GM23338 (cell line): ENCODE data around the gene PPME1. TPM values are rescaled to one million over a fixed set of nuclear protein-coding genes. Genes with fewer than 3 reads are reported as not detected.

Source experiments
- ATAC-seq: fragments of 200-7000 bp; cut with Tn5 transposase; 3 replicates; pipeline ENCODE4 v1.9.1; 2020
- DNase-seq: peaks from one replicate; pipeline ENCODE4 v3.0.0-alpha.2; 2015; ENCODE audit warnings: low spot score
- H2AFZ ChIP-seq: fragments of 200-600 bp; sonication (generic); 2 replicates; pipeline ENCODE4 v1.8.0; 2016; ENCODE audit warnings: antibody characterized with exemption, mild to moderate bottlenecking, moderate library complexity
- H3F3A ChIP-seq: fragments of 200-600 bp; sonication (generic); replicated peaks from 2 replicates; pipeline ENCODE4 v1.8.0; 2017; ENCODE audit warnings: antibody characterized with exemption, mixed run types, low read depth
- H3K27ac ChIP-seq: fragments of 200-600 bp; sonication (generic); 2 replicates; pipeline ENCODE4 v1.6.1; 2016; ENCODE audit warnings: low read depth
- H3K27me3 ChIP-seq: fragments of 200-600 bp; sonication (generic); 2 replicates; pipeline ENCODE4 v1.8.0; 2016; ENCODE audit warnings: mild to moderate bottlenecking, mixed run types, moderate library complexity; ENCODE audit not compliant: insufficient read depth
- H3K36me3 ChIP-seq: fragments of 200-600 bp; sonication (generic); 2 replicates; pipeline ENCODE4 v1.8.0; 2016; ENCODE audit warnings: mild to moderate bottlenecking; ENCODE audit not compliant: insufficient read depth
- H3K4me1 ChIP-seq: fragments of 200-600 bp; sonication (generic); 2 replicates; pipeline ENCODE4 v1.8.0; 2016; ENCODE audit warnings: mild to moderate bottlenecking, moderate library complexity; ENCODE audit not compliant: insufficient read depth
- H3K4me2 ChIP-seq: fragments of 200-600 bp; sonication (generic); 2 replicates; pipeline ENCODE4 v1.7.1; 2017; ENCODE audit warnings: mixed run types
- H3K4me3 ChIP-seq: fragments of 200-600 bp; sonication (generic); 2 replicates; pipeline ENCODE4 v1.6.1; 2016; ENCODE audit warnings: mixed run types
- H3K79me2 ChIP-seq: fragments of 200-600 bp; sonication (generic); replicated peaks from 2 replicates; pipeline ENCODE4 v1.8.0; 2017; ENCODE audit warnings: mild to moderate bottlenecking; ENCODE audit not compliant: insufficient read depth
- H3K9me2 ChIP-seq: fragments of 200-600 bp; sonication (generic); 2 replicates; pipeline ENCODE4 v1.8.0; 2017; ENCODE audit not compliant: insufficient read depth
- H4K20me1 ChIP-seq: fragments of 200-600 bp; sonication (generic); replicated peaks from 2 replicates; pipeline ENCODE4 v1.8.0; 2017; ENCODE audit warnings: mild to moderate bottlenecking; ENCODE audit not compliant: insufficient read depth
- H3K27ac Mint-ChIP-seq: 2 replicates; pipeline ENCODE4 v1.8.0; 2020; ENCODE audit warnings: inconsistent platforms, mild to moderate bottlenecking, moderate library complexity, mixed read lengths
- H3K27me3 Mint-ChIP-seq: 3 replicates; pipeline ENCODE4 v1.8.0; 2022; ENCODE audit warnings: low read depth, mild to moderate bottlenecking, moderate library complexity, mixed read lengths, inconsistent platforms; ENCODE audit not compliant: insufficient read depth, poor library complexity
- H3K36me3 Mint-ChIP-seq: 3 replicates; pipeline ENCODE4 v1.8.0; 2021; ENCODE audit warnings: low read depth, mild to moderate bottlenecking, inconsistent platforms, moderate library complexity, mixed read lengths
- H3K4me1 Mint-ChIP-seq: 3 replicates; pipeline ENCODE4 v1.8.0; 2020; ENCODE audit warnings: mild to moderate bottlenecking, inconsistent platforms, mixed read lengths
- H3K4me3 Mint-ChIP-seq: 3 replicates; pipeline ENCODE4 v1.8.0; 2021; ENCODE audit warnings: moderate library complexity, mild to moderate bottlenecking, inconsistent platforms, mixed read lengths
- H3K9me3 Mint-ChIP-seq: 3 replicates; pipeline ENCODE4 v1.8.0; 2020; ENCODE audit warnings: moderate library complexity, mild to moderate bottlenecking, inconsistent platforms, mixed read lengths
- CREB1 ChIP-seq: fragments of 250-450 bp; sonication (Bioruptor Pico); IDR thresholded peaks from 2 replicates; pipeline ENCODE4 v1.5.0; 2020; ENCODE audit warnings: low read depth, mild to moderate bottlenecking, moderate library complexity
- EZH2 ChIP-seq: fragments of 200-600 bp; sonication (generic); IDR thresholded peaks from one replicate; pipeline ENCODE4 v1.8.0; 2017; ENCODE audit warnings: antibody characterized with exemption, mild to moderate bottlenecking, low read depth; ENCODE audit not compliant: unreplicated experiment
- EZH2phosphoT487 ChIP-seq: fragments of 200-600 bp; sonication (generic); IDR thresholded peaks from one replicate; pipeline ENCODE4 v1.8.1; 2018; ENCODE audit warnings: antibody characterized with exemption; ENCODE audit not compliant: unreplicated experiment
- JUNB ChIP-seq: IDR thresholded peaks from one replicate; pipeline ENCODE4 v1.6.1; 2016; ENCODE audit warnings: antibody characterized with exemption; ENCODE audit not compliant: unreplicated experiment
- STAT1 ChIP-seq: IDR thresholded peaks from one replicate; pipeline ENCODE4 v1.6.1; 2016; ENCODE audit warnings: antibody characterized with exemption; ENCODE audit not compliant: unreplicated experiment
- ZNF114 ChIP-seq: fragments of 250-450 bp; sonication (Bioruptor Pico); IDR thresholded peaks from 2 replicates; pipeline ENCODE4 v1.5.0; 2020; ENCODE audit warnings: mild to moderate bottlenecking, moderate library complexity
- polyA plus RNA-seq: library from polyadenylated mRNA; unstranded; fragments of >200 nt; fragmentation: Nextera tagmentation; extraction: Ambion mirVana; gene quantifications from 2 replicates; pipeline ENCODE4 v1.2.1, GENCODE V29; 2016
- total RNA-seq: library from RNA; depleted of rRNA; stranded (reverse); fragments of >200 nt; shearing (Covaris generic); gene quantifications from 2 replicates; pipeline ENCODE4 v1.2.3, GENCODE V29; 2014
- TF ChIP-seq, protein P1 (sequence below): IDR thresholded peaks from one replicate; pipeline ENCODE4 v1.6.1; 2018; ENCODE audit warnings: antibody characterized with exemption; ENCODE audit not compliant: unreplicated experiment
- TF ChIP-seq, protein P2 (sequence below), 2 experiments: fragments of 200-600 bp in 1 of 2; sonication (generic) in 1 of 2; conservative IDR thresholded peaks; 2 replicates each; pipeline versions ENCODE4 v1.5.1 to v1.6.1; 2016 to 2017; ENCODE audit warnings: antibody characterized with exemption in 2 of 2, low read depth in 2 of 2, mild to moderate bottlenecking in 2 of 2, moderate library complexity in 1 of 2
- TF ChIP-seq, protein P3 (sequence below): IDR thresholded peaks from 2 replicates; pipeline ENCODE4 v1.6.1; 2016; ENCODE audit warnings: antibody characterized with exemption

The PPME1 gene
- total and polyA plus RNA-seq, 2 experiments from 2014 or later, result 32.1 to 37.2 TPM

DNA sequence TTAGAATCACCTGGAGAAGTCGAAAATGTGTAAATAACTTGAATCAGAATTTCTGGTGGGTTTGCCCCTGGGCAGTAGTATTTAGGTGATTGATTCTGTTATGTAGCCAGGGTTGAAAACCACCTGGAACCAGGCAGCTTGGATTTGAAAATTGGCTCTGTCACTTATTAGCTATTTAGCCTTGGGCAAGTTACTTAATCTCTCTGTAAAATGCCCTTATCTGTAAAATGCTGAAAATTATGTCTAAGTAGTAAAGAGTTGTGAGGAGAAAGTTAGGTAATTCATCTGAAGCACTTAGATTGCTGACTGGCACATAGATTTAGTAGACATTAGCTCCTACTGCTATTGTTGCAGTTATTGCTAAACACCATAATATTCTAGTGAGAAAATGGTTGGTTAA, 49.3 kb downstream of the PPME1 start:
- Histone ChIP-seq H3K9me2 (no peaks in the 10 kb centered on the region), H3K27me3 (no peaks in the 10 kb centered on the region), H3K79me2 (no peaks in the 10 kb centered on the region), H3K36me3 (no peaks in the 10 kb centered on the region), H3K4me1 (no peaks in the 10 kb centered on the region), H2AFZ (no peak overlapping the region), H3K27ac (no peak overlapping the region), H3F3A (no peaks in the 10 kb centered on the region), H3K4me2 (no peak overlapping the region), H4K20me1 (no peaks in the 10 kb centered on the region), H3K4me3 (no peak overlapping the region)
- no peak for TF ChIP-seq EZH2phosphoT487
- no peak for TF ChIP-seq ZNF114 (CRISPR knock-in tag)
- TF ChIP-seq EZH2, result no peak
- no peak for TF ChIP-seq JUNB
- peaks cover 2% of the 10 kb centered on the region; the same call in 2 of the 3 replicates for H3K4me1 Mint-ChIP-seq
- H3K36me3 Mint-ChIP-seq, result peaks cover 12% of the 10 kb centered on the region; the same call in 2 of the 3 replicates
- H3K27me3 Mint-ChIP-seq, result no peaks in the 10 kb centered on the region
- H3K9me3 Mint-ChIP-seq, result 0 out of 3 replicates have a peak, but pooled peaks cover 5% of the 10 kb centered on the region
- H3K27ac Mint-ChIP-seq, result no peak overlapping the region
- DNase-seq, result no peak
- H3K4me3 Mint-ChIP-seq, result no peak overlapping the region
- no peak for ATAC-seq

DNA sequence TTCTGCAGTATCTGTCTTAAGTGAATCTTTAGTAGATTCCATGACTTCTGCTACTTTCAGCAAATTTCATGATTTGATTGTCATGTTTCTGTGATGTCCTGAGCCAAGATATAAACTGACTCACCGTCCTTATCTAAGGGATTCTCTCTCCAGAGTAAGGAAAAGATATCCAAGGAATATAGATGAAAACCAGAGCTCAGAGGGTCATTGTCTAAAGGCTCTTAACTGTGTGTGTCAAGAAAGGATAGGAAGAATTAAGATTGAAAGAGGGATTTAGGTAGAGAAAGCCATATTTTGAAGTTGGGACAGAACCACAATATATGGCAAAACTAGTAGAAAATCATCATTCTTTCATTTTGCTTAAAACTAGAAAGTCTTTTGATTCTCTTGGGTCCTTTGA, 50.7 kb downstream of the PPME1 start:
- Mint-ChIP-seq H3K9me3 (0 out of 3 replicates have a peak, but pooled peaks cover 5% of the 10 kb centered on the region), H3K36me3 (peaks cover 8% of the 10 kb centered on the region; the same call in 2 of the 3 replicates), H3K4me1 (peaks cover 3% of the 10 kb centered on the region; the same call in 2 of the 3 replicates), H3K27me3 (no peaks in the 10 kb centered on the region), H3K27ac (no peak overlapping the region), H3K4me3 (no peak overlapping the region)
- Histone ChIP-seq H2AFZ (no peak overlapping the region), H3K9me2 (no peaks in the 10 kb centered on the region), H3K4me3 (no peak overlapping the region), H4K20me1 (no peaks in the 10 kb centered on the region), H3F3A (no peaks in the 10 kb centered on the region), H3K4me1 (no peaks in the 10 kb centered on the region), H3K27ac (no peak overlapping the region), H3K4me2 (no peak overlapping the region), H3K36me3 (no peaks in the 10 kb centered on the region), H3K27me3 (no peaks in the 10 kb centered on the region), H3K79me2 (no peaks in the 10 kb centered on the region)
- DNase-seq (no peak), ATAC-seq (no peak)
- TF ChIP-seq, protein P1, sequence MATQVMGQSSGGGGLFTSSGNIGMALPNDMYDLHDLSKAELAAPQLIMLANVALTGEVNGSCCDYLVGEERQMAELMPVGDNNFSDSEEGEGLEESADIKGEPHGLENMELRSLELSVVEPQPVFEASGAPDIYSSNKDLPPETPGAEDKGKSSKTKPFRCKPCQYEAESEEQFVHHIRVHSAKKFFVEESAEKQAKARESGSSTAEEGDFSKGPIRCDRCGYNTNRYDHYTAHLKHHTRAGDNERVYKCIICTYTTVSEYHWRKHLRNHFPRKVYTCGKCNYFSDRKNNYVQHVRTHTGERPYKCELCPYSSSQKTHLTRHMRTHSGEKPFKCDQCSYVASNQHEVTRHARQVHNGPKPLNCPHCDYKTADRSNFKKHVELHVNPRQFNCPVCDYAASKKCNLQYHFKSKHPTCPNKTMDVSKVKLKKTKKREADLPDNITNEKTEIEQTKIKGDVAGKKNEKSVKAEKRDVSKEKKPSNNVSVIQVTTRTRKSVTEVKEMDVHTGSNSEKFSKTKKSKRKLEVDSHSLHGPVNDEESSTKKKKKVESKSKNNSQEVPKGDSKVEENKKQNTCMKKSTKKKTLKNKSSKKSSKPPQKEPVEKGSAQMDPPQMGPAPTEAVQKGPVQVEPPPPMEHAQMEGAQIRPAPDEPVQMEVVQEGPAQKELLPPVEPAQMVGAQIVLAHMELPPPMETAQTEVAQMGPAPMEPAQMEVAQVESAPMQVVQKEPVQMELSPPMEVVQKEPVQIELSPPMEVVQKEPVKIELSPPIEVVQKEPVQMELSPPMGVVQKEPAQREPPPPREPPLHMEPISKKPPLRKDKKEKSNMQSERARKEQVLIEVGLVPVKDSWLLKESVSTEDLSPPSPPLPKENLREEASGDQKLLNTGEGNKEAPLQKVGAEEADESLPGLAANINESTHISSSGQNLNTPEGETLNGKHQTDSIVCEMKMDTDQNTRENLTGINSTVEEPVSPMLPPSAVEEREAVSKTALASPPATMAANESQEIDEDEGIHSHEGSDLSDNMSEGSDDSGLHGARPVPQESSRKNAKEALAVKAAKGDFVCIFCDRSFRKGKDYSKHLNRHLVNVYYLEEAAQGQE, result no peak
- TF ChIP-seq EZH2phosphoT487, result no peak
- no peak for TF ChIP-seq EZH2
- no peak for TF ChIP-seq CREB1 (CRISPR knock-in tag)

DNA sequence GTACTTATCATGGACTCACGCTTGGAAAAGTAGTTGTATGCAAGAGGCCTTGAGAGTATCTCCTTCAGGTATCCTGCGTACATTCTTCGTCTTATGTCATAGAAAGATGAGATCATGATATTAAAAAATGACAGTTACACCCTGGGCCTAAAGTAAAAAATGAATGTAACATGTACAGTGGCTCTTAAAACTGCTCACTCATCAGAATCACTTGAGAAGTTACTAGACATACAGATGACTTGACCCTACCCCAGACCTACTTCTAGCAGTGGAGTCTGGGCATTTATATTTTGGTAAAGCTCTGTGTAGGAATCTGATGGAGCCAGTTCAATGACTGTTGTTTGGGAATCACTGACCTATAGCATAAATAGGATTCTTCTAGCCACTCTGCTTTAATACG, 54.5 kb downstream of the PPME1 start:
- 0 out of 2 replicates have a peak, but pooled peaks cover 2% of the 10 kb centered on the region for H3K36me3 ChIP-seq
- DNase-seq, result no peak
- no peaks in the 10 kb centered on the region for H3K27me3 Mint-ChIP-seq
- 0 out of 3 replicates have a peak, but pooled peaks cover 5% of the 10 kb centered on the region for H3K9me3 Mint-ChIP-seq
- H3K27me3 ChIP-seq, result no peaks in the 10 kb centered on the region
- H3K4me3 ChIP-seq, result no peak overlapping the region
- H4K20me1 ChIP-seq, result no peaks in the 10 kb centered on the region
- no peaks in the 10 kb centered on the region for H3K4me1 ChIP-seq
- no peak overlapping the region for H3K27ac Mint-ChIP-seq
- peaks cover 11% of the 10 kb centered on the region; the same call in 2 of the 3 replicates for H3K36me3 Mint-ChIP-seq
- no peak overlapping the region for H3K27ac ChIP-seq
- H3K4me1 Mint-ChIP-seq, result peaks cover 6% of the 10 kb centered on the region; the same call in 2 of the 3 replicates
- no peaks in the 10 kb centered on the region for H3K79me2 ChIP-seq
- no peak overlapping the region for H3K4me3 Mint-ChIP-seq
- no peaks in the 10 kb centered on the region for H3F3A ChIP-seq
- no peak for ATAC-seq
- TF ChIP-seq, protein P2, sequence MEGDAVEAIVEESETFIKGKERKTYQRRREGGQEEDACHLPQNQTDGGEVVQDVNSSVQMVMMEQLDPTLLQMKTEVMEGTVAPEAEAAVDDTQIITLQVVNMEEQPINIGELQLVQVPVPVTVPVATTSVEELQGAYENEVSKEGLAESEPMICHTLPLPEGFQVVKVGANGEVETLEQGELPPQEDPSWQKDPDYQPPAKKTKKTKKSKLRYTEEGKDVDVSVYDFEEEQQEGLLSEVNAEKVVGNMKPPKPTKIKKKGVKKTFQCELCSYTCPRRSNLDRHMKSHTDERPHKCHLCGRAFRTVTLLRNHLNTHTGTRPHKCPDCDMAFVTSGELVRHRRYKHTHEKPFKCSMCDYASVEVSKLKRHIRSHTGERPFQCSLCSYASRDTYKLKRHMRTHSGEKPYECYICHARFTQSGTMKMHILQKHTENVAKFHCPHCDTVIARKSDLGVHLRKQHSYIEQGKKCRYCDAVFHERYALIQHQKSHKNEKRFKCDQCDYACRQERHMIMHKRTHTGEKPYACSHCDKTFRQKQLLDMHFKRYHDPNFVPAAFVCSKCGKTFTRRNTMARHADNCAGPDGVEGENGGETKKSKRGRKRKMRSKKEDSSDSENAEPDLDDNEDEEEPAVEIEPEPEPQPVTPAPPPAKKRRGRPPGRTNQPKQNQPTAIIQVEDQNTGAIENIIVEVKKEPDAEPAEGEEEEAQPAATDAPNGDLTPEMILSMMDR (conservative IDR thresholded peaks at IDR 0.05; ENCODE audit: low read depth in 2 of 2), result no peak
- TF ChIP-seq CREB1 (CRISPR knock-in tag) (no peak), STAT1 (no peak)
- TF ChIP-seq, protein P3, sequence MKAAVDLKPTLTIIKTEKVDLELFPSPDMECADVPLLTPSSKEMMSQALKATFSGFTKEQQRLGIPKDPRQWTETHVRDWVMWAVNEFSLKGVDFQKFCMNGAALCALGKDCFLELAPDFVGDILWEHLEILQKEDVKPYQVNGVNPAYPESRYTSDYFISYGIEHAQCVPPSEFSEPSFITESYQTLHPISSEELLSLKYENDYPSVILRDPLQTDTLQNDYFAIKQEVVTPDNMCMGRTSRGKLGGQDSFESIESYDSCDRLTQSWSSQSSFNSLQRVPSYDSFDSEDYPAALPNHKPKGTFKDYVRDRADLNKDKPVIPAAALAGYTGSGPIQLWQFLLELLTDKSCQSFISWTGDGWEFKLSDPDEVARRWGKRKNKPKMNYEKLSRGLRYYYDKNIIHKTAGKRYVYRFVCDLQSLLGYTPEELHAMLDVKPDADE, result no peak
- H3K9me2 ChIP-seq, result no peaks in the 10 kb centered on the region
- no peak overlapping the region for H3K4me2 ChIP-seq
- no peak overlapping the region for H2AFZ ChIP-seq
